ENCODE results near the gene EMP1. TPM values are rescaled to one million over a fixed set of nuclear protein-coding genes. Genes with fewer than 3 reads are reported as not detected.
A peak's percentile ranks its signal among the peaks of the same experiment; 100 is the strongest.

The EMP1 gene
- total RNA-seq, 3 donors from 2014 or later, result 207 to 759 (median 444) TPM

DNA sequence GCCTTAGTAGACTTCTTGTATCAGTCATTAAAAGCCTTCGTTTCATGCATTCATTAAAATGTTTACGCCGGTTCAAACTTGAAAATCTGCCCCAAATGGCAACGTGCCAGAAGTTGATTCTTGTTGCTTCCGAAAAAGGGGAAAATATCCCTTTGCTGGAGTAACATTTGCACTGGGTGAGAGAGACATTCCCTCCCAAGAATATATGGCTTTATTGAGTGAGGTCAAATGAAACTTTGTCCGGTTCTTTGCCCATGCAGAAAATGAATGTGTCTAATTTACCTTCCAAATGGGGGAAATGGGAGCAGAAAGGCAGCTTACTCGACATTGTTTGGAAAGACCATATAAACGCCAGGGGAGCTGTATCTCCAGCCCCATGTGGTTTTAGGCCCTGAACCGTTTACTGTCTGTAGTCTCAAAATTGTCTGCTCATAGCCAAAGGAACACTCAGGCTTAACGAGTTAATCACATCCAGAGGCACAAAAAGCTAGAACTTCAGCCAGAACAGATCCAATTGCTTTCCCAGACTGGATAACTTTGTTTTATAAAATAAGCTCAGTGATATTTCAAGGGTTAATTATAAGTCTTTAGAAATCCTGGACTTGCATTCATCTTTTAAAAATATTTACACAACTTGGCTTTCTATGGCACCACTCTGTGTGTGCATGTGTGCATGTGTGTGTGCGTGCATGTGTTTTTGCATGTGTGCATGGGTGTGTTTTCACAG, 2.9 kb upstream of the EMP1 start:
- Histone ChIP-seq H3K27ac (peak overlapping the region; percentile 97), H3K4me1 (peaks cover 5 to 8% of the 10 kb centered on the region in 2 donors), H3K9me3 (no peaks in the 10 kb centered on the region), H3K4me3 (no peak overlapping the region), H3K27me3 (no peaks in the 10 kb centered on the region), H3K36me3 (no peaks in the 10 kb centered on the region)
- no peak for DNase-seq (ENCODE audit: low spot score in 2 of 2)
- intact Hi-C loops (cut with DNase I; ENCODE audit: low total_unique reads), result no loop called here
- no peak for TF ChIP-seq POLR2AphosphoS5 (IDR thresholded peaks at IDR 0.05)

DNA sequence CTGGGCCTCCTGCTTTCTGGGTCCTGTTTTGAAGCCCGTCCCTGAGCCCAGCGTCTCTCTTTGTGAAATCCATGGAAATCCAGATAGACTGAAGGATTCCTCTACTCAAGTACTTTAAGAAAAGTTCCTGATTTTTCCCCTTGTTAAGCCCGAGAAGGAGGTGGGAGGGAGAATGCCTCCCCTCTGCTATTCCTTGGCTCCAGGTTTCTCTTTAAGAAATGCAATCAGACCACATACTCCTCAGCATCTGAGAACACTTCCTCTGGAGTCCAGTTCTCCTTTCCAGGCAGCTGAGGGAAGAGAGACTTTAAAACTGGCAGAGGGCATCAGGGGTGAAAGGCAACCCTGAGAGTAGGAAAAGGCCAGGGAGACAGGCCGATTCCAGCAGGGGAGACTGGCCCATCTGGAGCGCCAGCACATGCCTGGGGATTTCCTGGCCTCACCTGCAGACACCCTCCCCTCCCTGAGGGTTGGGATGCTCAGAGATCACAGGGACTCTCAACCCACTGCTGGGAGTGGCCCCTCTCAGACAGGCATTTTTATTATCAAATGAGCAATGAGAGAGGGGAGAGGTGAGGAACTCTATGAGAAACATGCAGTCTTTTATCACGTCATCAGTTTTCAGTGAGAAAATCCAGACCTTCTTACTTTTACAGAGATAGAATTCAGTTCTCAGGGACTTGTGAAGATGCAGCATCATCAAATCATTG, 2.0 kb upstream of the EMP1 start:
- Histone ChIP-seq H3K4me1 (peaks cover 8 to 9% of the 10 kb centered on the region in 2 donors), H3K36me3 (no peaks in the 10 kb centered on the region), H3K27ac (peak overlapping the region; percentile 97), H3K4me3 (no peak overlapping the region), H3K9me3 (no peaks in the 10 kb centered on the region), H3K27me3 (no peaks in the 10 kb centered on the region)
- no peak for DNase-seq (ENCODE audit: low spot score in 2 of 2)
- intact Hi-C loops (cut with DNase I; ENCODE audit: low total_unique reads), result no loop called here
- no peak for TF ChIP-seq POLR2AphosphoS5 (IDR thresholded peaks at IDR 0.05)
- TF ChIP-seq, protein P1, sequence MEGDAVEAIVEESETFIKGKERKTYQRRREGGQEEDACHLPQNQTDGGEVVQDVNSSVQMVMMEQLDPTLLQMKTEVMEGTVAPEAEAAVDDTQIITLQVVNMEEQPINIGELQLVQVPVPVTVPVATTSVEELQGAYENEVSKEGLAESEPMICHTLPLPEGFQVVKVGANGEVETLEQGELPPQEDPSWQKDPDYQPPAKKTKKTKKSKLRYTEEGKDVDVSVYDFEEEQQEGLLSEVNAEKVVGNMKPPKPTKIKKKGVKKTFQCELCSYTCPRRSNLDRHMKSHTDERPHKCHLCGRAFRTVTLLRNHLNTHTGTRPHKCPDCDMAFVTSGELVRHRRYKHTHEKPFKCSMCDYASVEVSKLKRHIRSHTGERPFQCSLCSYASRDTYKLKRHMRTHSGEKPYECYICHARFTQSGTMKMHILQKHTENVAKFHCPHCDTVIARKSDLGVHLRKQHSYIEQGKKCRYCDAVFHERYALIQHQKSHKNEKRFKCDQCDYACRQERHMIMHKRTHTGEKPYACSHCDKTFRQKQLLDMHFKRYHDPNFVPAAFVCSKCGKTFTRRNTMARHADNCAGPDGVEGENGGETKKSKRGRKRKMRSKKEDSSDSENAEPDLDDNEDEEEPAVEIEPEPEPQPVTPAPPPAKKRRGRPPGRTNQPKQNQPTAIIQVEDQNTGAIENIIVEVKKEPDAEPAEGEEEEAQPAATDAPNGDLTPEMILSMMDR (IDR thresholded peaks at IDR 0.05), result no peak
- TF ChIP-seq POLR2A (IDR thresholded peaks at IDR 0.05), result no peak

DNA sequence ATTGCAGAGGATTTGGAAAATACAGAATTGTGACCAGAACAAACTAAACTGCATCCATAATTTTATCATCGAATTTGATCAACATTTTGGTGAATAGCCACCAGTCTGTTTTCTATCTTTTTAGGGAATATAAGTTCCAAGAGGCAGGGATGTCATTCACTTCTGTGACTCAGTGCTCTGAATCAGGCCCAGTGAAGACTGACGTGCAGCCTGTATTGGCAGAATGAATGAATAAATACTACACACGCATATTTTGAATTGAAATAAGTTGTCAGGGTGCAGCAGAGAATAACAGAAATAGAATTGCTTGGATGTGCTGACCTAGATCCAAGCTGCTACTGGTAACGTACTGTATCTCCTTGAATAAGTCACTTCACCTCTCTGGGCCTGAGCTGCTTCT, 1.3 kb upstream of the EMP1 start:
- H3K9me3 ChIP-seq, result no peaks in the 10 kb centered on the region
- no peaks in the 10 kb centered on the region for H3K36me3 ChIP-seq
- peak overlapping the region; percentile 97 for H3K27ac ChIP-seq
- TF ChIP-seq POLR2A (IDR thresholded peaks at IDR 0.05), result no peak
- no peak for TF ChIP-seq POLR2AphosphoS5 (IDR thresholded peaks at IDR 0.05)
- TF ChIP-seq, protein P1 (IDR thresholded peaks at IDR 0.05), result no peak
- DNase-seq (ENCODE audit: low spot score in 2 of 2), result no peak
- no peak overlapping the region for H3K4me3 ChIP-seq
- intact Hi-C loops (cut with DNase I; ENCODE audit: low total_unique reads), result no loop called here
- H3K27me3 ChIP-seq, result no peaks in the 10 kb centered on the region
- peaks cover 8 to 9% of the 10 kb centered on the region in 2 donors for H3K4me1 ChIP-seq

DNA sequence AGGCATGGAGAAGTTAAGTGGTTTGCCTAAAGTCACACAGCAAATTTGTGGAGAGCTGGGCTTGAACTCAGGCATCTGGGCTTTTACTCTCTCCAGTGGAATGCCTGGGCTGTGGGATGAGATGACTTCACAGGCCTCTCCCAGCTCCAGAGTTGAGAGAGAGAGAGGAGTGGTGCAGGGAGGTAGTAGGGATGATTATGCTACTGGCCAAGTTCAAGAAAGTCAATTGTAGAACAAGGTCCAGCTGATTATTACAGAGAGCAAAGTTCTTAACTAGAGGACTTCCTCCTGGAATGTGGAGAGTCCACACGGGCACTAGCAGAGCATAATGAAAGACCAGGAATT, 769 bp upstream of the EMP1 start:
- TF ChIP-seq POLR2A (IDR thresholded peaks at IDR 0.05) (no peak), POLR2AphosphoS5 (IDR thresholded peaks at IDR 0.05) (no peak)
- TF ChIP-seq, protein P1 (IDR thresholded peaks at IDR 0.05), result no peak
- Histone ChIP-seq H3K27ac (peak overlapping the region; percentile 97), H3K4me3 (peak overlapping the region; percentile 11 to 71 (median 63)), H3K4me1 (peaks cover 8 to 9% of the 10 kb centered on the region in 2 donors), H3K9me3 (no peaks in the 10 kb centered on the region), H3K36me3 (no peaks in the 10 kb centered on the region), H3K27me3 (no peaks in the 10 kb centered on the region)
- intact Hi-C loops (cut with DNase I; ENCODE audit: low total_unique reads), result no loop called here
- no peak for DNase-seq (ENCODE audit: low spot score in 2 of 2)

DNA sequence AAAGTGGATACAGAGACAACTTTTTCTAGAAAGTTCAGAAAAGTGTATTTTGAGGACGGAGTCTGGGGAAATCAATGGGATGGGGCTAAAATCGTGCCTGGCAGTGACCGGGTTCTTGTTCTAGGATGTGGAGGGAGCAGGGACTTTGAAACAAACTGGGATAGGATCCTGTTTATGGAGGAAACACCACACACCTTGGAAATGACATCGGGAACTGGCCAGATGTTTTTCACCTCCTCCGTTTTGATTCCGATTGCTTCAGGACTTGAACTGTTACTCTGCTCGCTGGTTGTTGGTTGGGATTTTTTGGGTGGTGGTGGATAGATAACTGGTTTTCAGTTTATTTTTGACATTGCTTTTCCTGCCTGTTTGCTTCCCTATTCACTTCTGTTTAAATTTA, 506 bp downstream of the EMP1 start:
- peak overlapping the region; percentile 63 to 78 (median 71) for H3K4me3 ChIP-seq
- peak overlapping the region; percentile 97 for H3K27ac ChIP-seq
- peaks cover 9 to 13% of the 10 kb centered on the region in 2 donors for H3K4me1 ChIP-seq
- TF ChIP-seq POLR2AphosphoS5 (IDR thresholded peaks at IDR 0.05) (no peak), POLR2A (IDR thresholded peaks at IDR 0.05) (no peak)
- TF ChIP-seq, protein P1 (IDR thresholded peaks at IDR 0.05), result no peak
- no peaks in the 10 kb centered on the region for H3K27me3 ChIP-seq
- no peaks in the 10 kb centered on the region for H3K36me3 ChIP-seq
- intact Hi-C loops (cut with DNase I; ENCODE audit: low total_unique reads), result no loop called here
- DNase-seq (ENCODE audit: low spot score in 2 of 2), result no peak
- H3K9me3 ChIP-seq, result no peaks in the 10 kb centered on the region
